Dendritic cell treated with granulocyte-macrophage colony-stimulating factor and Interleukin-4, amounts not matched to agents 40 ng/mL and 50 ng/mL, for 4 days (primary cell): ENCODE measurements around the gene PCSK5.

Experiments
- H3K27ac Mint-ChIP-seq: one replicate; pipeline ENCODE4 v1.8.0; 2022; ENCODE audit warnings: mild to moderate bottlenecking, mixed read lengths
- H3K27me3 Mint-ChIP-seq: one replicate; pipeline ENCODE4 v1.8.0; 2022; ENCODE audit warnings: mild to moderate bottlenecking, mixed read lengths
- H3K36me3 Mint-ChIP-seq: one replicate; pipeline ENCODE4 v1.8.0; 2022; ENCODE audit warnings: low read depth, mixed read lengths
- H3K4me1 Mint-ChIP-seq: one replicate; pipeline ENCODE4 v1.8.0; 2022; ENCODE audit warnings: low read depth, mixed read lengths
- H3K4me3 Mint-ChIP-seq: one replicate; pipeline ENCODE4 v1.8.0; 2022; ENCODE audit warnings: mild to moderate bottlenecking, moderate library complexity, mixed read lengths
- H3K9me3 Mint-ChIP-seq: one replicate; pipeline ENCODE4 v1.8.0; 2022; ENCODE audit warnings: mixed read lengths
- intact Hi-C: fragments of 100-400 bp; cut with micrococcal nuclease; formaldehyde crosslinking; loops from one replicate; pipeline ENCODE4 v1.15.0; 2022

PCSK5 gene

GRCh38 chr9:76085596-76085995, 195.1 kb downstream of the PCSK5 start:
- Mint-ChIP-seq H3K4me1 (no peaks in the 10 kb centered on the region), H3K36me3 (no peaks in the 10 kb centered on the region), H3K27ac (no peak overlapping the region), H3K27me3 (no peaks in the 10 kb centered on the region), H3K9me3 (no peaks in the 10 kb centered on the region), H3K4me3 (no peak overlapping the region)
- intact Hi-C loops, result no loop called here

GRCh38 chr9:76086539-76086938, 196.1 kb downstream of the PCSK5 start:
- Mint-ChIP-seq H3K9me3 (no peaks in the 10 kb centered on the region), H3K4me1 (no peaks in the 10 kb centered on the region), H3K36me3 (no peaks in the 10 kb centered on the region), H3K4me3 (no peak overlapping the region), H3K27ac (no peak overlapping the region), H3K27me3 (no peaks in the 10 kb centered on the region)
- intact Hi-C loops, result no loop called here

GRCh38 chr9:76087976-76088375, 197.5 kb downstream of the PCSK5 start:
- H3K4me1 Mint-ChIP-seq, result no peaks in the 10 kb centered on the region
- intact Hi-C loops, result no loop called here
- no peaks in the 10 kb centered on the region for H3K27me3 Mint-ChIP-seq
- H3K36me3 Mint-ChIP-seq, result peaks cover 3% of the 10 kb centered on the region
- no peaks in the 10 kb centered on the region for H3K9me3 Mint-ChIP-seq
- no peak overlapping the region for H3K27ac Mint-ChIP-seq
- no peak overlapping the region for H3K4me3 Mint-ChIP-seq

DNA sequence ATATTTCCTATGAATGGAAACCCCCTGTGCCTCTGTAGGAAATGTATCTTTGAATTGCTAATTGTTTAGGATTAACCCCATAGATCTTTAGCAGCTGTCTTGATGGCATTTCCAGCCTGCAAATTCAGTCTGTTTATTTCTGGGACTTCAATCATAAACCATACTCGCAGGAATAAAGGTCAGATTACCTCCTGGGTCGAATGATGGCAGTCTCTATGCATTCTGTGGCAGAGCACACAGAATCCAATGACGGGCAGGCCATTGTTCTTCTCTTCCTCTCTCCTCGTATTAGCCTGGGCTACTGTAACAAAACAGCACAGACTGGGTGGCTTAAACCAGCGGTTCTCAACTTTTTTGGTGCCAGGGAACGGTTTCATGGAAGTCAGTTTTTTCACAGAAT, 199.9 kb downstream of the PCSK5 start:
- Mint-ChIP-seq H3K4me3 (no peak overlapping the region), H3K4me1 (peaks cover 4% of the 10 kb centered on the region), H3K36me3 (peaks cover 11% of the 10 kb centered on the region), H3K27ac (no peak overlapping the region), H3K9me3 (no peaks in the 10 kb centered on the region), H3K27me3 (no peaks in the 10 kb centered on the region)
- intact Hi-C loops, result no loop called here

GRCh38 chr9:76090909-76091308, 200.4 kb downstream of the PCSK5 start:
- H3K27me3 Mint-ChIP-seq, result no peaks in the 10 kb centered on the region
- H3K27ac Mint-ChIP-seq, result no peak overlapping the region
- peaks cover 15% of the 10 kb centered on the region for H3K36me3 Mint-ChIP-seq
- intact Hi-C loops, result no loop called here
- no peak overlapping the region for H3K4me3 Mint-ChIP-seq
- H3K9me3 Mint-ChIP-seq, result no peaks in the 10 kb centered on the region
- H3K4me1 Mint-ChIP-seq, result peaks cover 10% of the 10 kb centered on the region

GRCh38 chr9:76092572-76092971, 202.1 kb downstream of the PCSK5 start:
- Mint-ChIP-seq H3K4me1 (peaks cover 11% of the 10 kb centered on the region), H3K9me3 (no peaks in the 10 kb centered on the region), H3K27ac (no peak overlapping the region), H3K36me3 (peaks cover 21% of the 10 kb centered on the region), H3K4me3 (no peak overlapping the region), H3K27me3 (no peaks in the 10 kb centered on the region)
- intact Hi-C loops, result no loop called here

DNA sequence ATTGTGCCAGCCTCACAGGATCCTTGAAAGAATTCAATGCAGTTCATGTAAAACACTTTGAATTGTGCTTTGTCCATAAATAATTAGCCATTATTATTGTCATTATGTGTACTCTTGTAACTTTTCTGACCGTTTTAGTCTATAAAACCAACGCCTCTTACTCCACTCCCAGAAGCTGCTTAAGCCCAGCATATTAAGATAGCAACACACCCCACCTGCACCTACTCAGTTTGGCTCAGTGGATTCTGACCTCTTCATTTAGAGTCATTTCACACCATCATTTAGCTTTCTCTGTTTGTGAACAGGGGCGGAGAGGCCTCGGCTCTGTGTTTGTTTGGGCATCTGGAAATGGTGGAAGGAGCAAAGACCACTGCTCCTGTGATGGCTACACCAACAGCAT, 205.1 kb downstream of the PCSK5 start:
- Mint-ChIP-seq H3K4me3 (no peak overlapping the region), H3K9me3 (no peaks in the 10 kb centered on the region), H3K27me3 (no peaks in the 10 kb centered on the region), H3K36me3 (peaks cover 46% of the 10 kb centered on the region), H3K27ac (no peak overlapping the region), H3K4me1 (peaks cover 19% of the 10 kb centered on the region)
- intact Hi-C loops, result no loop called here

DNA sequence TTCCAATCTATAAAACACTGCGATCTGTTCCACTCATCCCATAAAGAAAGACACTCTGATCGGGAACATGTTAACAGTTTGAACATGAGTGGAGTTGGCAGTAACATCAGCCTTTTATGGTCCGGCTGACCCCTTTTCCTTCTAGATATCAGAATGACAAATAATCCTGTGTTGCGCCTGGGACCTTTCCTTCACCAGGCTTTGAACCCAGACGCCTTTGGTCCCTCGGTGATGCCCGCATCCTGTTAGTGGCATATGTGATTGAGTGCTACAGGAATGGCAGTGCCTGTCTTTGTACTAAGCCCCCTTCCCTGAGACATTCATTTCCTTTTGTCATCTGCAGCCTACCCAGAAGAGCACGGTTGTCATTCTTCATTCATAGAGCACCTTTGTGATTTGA, 209.0 kb downstream of the PCSK5 start:
- no peaks in the 10 kb centered on the region for H3K27me3 Mint-ChIP-seq
- intact Hi-C loops, result no loop called here
- H3K9me3 Mint-ChIP-seq, result no peaks in the 10 kb centered on the region
- H3K27ac Mint-ChIP-seq, result no peak overlapping the region
- peaks cover 76% of the 10 kb centered on the region for H3K36me3 Mint-ChIP-seq
- H3K4me3 Mint-ChIP-seq, result no peak overlapping the region
- peaks cover 19% of the 10 kb centered on the region for H3K4me1 Mint-ChIP-seq

DNA sequence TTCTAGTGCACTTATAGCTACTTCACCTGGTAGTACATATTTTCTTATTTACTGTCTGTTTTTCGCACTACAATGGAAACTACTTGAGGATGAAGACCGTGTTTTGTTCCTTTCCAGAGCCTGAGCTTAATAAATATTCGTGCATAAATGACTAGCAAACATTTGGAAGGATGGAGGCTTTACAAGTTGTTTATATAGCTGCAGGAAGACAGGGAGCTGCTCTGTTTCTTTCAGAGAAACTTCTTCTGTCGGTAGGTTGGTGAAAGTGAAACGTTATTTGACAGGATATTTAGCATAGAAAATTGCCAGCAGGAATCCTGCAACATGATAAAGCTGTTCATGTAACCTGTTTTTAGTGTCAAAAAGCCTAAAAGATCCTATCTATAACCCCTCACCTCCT, 210.6 kb downstream of the PCSK5 start:
- Mint-ChIP-seq H3K36me3 (peaks cover 77% of the 10 kb centered on the region), H3K4me3 (no peak overlapping the region), H3K9me3 (no peaks in the 10 kb centered on the region), H3K27ac (no peak overlapping the region), H3K27me3 (no peaks in the 10 kb centered on the region), H3K4me1 (peaks cover 8% of the 10 kb centered on the region)
- intact Hi-C loops, result no loop called here

DNA sequence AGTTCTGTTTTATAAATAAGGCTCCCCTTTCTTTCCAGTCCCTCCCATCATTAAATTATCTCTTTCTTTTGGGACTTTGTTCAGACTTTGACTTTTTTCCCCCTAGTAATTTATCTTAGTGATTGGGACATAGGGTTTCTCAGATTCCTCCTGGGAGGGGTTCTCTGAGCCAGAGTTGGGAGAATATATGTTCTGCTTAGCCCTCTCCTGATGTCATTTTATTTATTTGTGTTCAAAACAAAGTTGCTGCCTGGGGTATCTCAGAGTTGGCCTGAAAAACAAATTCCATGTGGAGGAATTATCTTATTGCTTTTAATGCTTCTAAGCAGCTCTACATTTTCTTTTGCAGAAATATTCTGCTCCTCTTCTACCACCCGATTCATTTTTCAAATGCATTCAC, 211.0 kb downstream of the PCSK5 start:
- H3K27ac Mint-ChIP-seq, result no peak overlapping the region
- H3K4me1 Mint-ChIP-seq, result peaks cover 8% of the 10 kb centered on the region
- no peaks in the 10 kb centered on the region for H3K9me3 Mint-ChIP-seq
- no peak overlapping the region for H3K4me3 Mint-ChIP-seq
- H3K36me3 Mint-ChIP-seq, result peaks cover 77% of the 10 kb centered on the region
- no peaks in the 10 kb centered on the region for H3K27me3 Mint-ChIP-seq
- intact Hi-C loops, result no loop called here

DNA sequence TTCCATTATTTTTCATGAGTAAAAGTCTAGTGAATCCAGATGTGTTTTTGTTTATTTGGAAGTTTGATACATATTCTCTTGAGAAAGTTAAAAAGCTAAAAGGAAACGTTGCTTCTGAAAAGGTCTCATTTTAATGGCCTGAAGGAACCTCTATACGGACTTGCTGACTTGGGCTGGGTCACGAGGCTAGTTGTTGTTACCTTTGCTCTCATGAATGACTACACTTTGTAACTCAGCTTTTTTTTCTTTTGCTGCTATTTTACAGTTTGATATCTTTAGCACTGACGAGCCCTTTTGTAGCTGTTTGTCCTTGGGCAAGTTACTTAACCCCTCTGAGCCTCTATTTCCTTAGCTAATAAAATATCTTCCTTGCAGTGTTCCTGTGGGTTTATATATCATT, 211.5 kb downstream of the PCSK5 start:
- H3K4me3 Mint-ChIP-seq, result no peak overlapping the region
- H3K27ac Mint-ChIP-seq, result no peak overlapping the region
- peaks cover 77% of the 10 kb centered on the region for H3K36me3 Mint-ChIP-seq
- H3K9me3 Mint-ChIP-seq, result no peaks in the 10 kb centered on the region
- intact Hi-C loops, result no loop called here
- H3K4me1 Mint-ChIP-seq, result peaks cover 8% of the 10 kb centered on the region
- H3K27me3 Mint-ChIP-seq, result no peaks in the 10 kb centered on the region

DNA sequence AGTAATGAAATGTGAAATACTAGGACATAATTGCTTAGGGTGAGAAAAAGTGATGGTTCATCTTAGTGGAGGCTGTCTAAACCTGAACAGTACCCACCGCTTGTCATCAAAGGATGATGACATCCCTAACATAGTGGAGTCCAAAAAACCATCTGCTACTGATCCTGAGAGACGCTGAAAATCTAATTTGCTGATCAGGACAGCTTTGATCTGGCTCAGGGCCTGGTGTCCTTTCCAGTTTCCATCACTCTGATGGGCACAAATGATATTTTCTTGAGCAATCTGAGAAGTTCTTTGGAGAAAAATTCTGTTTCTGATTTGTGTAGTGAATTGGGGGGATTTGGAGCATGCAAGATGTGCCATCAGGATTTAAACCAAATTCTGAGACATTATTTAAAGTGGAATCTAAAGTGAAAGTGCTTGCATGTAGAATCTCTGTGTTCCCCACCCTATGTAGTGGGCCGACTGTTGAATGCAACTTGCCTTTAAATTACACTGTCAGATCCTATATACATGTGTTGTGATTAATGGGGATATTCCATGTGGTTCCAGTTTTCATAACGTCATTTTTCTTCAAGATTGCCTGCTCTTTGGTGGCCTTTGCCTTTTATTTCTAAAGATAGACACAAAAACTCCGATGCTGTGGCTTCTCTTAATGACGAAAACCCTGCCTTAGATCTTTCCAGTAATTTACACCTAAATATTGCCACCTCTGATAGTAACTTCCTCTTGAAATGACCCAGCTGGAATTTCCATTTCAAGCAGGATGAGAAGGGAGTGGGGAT, 213.2 kb downstream of the PCSK5 start:
- intact Hi-C loops, result no loop called here
- Mint-ChIP-seq H3K4me1 (peaks cover 14% of the 10 kb centered on the region), H3K27ac (no peak overlapping the region), H3K9me3 (no peaks in the 10 kb centered on the region), H3K36me3 (peaks cover 77% of the 10 kb centered on the region), H3K27me3 (no peaks in the 10 kb centered on the region), H3K4me3 (no peak overlapping the region)

DNA sequence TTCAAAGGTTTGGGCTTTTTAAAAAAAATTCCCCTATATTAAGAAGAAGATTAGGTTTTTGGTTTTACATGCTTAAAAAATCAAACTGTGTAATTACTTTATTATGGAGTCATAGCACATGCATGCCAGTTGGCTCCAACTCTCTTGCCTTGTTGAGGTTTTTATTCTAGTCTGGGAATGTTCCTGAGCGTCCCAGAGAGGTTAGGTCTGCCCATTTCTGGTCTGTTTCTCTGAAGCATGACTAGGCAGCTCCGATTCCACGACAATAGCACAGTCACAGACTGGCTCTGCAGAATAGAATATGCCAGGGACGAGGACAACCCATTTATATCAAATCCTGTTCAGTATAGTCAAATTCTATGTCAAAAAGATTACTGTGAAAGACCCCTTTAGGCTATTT, 217.0 kb downstream of the PCSK5 start:
- H3K36me3 Mint-ChIP-seq, result peaks cover 48% of the 10 kb centered on the region
- H3K9me3 Mint-ChIP-seq, result no peaks in the 10 kb centered on the region
- peaks cover 6% of the 10 kb centered on the region for H3K4me1 Mint-ChIP-seq
- H3K4me3 Mint-ChIP-seq, result no peak overlapping the region
- no peak overlapping the region for H3K27ac Mint-ChIP-seq
- H3K27me3 Mint-ChIP-seq, result no peaks in the 10 kb centered on the region
- intact Hi-C loops, result no loop called here

- H3K9me3 Mint-ChIP-seq, result no peaks in the 10 kb centered on the region
These were observed 219.5 kb downstream of the PCSK5 start for GRCh38 chr9:76109953-76110352.

GRCh38 chr9:76112151-76112550, 221.7 kb downstream of the PCSK5 start:
- intact Hi-C loops, result no loop called here
- Mint-ChIP-seq H3K27me3 (no peaks in the 10 kb centered on the region), H3K27ac (no peak overlapping the region), H3K36me3 (peaks cover 31% of the 10 kb centered on the region), H3K4me3 (no peak overlapping the region), H3K9me3 (no peaks in the 10 kb centered on the region), H3K4me1 (peaks cover 6% of the 10 kb centered on the region)

More at GRCh38 chr9:76109953-76110352, 219.5 kb downstream of the PCSK5 start:
- intact Hi-C loops, result no loop called here
- no peaks in the 10 kb centered on the region for H3K27me3 Mint-ChIP-seq
- peaks cover 6% of the 10 kb centered on the region for H3K4me1 Mint-ChIP-seq
- H3K4me3 Mint-ChIP-seq, result no peak overlapping the region
- peaks cover 37% of the 10 kb centered on the region for H3K36me3 Mint-ChIP-seq
- H3K27ac Mint-ChIP-seq, result no peak overlapping the region
